ENCODE measurements around the gene C1orf116. TPM values are rescaled to one million over a fixed set of nuclear protein-coding genes. Genes with fewer than 3 reads are reported as not detected.

C1orf116 gene
- polyA plus RNA-seq, 1 donor from 2014 or later, result not detected

- H3K4me3 ChIP-seq (ENCODE audit: low read length), result peak overlapping the region; percentile 89
- H3K9me2 ChIP-seq (ENCODE audit: insufficient read depth, low read length), result no peaks in the 10 kb centered on the region
- H3K9ac ChIP-seq (ENCODE audit: low read length), result peak overlapping the region; percentile 87
- peaks cover 3% of the 10 kb centered on the region for H3F3A ChIP-seq (ENCODE audit: insufficient read depth, low read length, poor library complexity, severe bottlenecking)
- no peaks in the 10 kb centered on the region for H3K27me3 ChIP-seq (ENCODE audit: insufficient read depth, low read depth, low read length)
- H3K9me3 ChIP-seq (ENCODE audit: low read length), result no peaks in the 10 kb centered on the region
- peak overlapping the region; percentile 98 for H2AFZ ChIP-seq (ENCODE audit: low read depth, low read length)
- H3K36me3 ChIP-seq (ENCODE audit: insufficient read depth, low read length), result peaks cover 6% of the 10 kb centered on the region
- H3K4me2 ChIP-seq (ENCODE audit: low read length), result peak overlapping the region; percentile 84
- no peaks in the 10 kb centered on the region for H4K20me1 ChIP-seq (ENCODE audit: insufficient read depth)
- H3K27ac ChIP-seq (ENCODE audit: low read length), result peak overlapping the region; percentile 82
- no peak for TF ChIP-seq POLR2AphosphoS5 (IDR thresholded peaks at IDR 0.05)
- TF ChIP-seq, protein P1, sequence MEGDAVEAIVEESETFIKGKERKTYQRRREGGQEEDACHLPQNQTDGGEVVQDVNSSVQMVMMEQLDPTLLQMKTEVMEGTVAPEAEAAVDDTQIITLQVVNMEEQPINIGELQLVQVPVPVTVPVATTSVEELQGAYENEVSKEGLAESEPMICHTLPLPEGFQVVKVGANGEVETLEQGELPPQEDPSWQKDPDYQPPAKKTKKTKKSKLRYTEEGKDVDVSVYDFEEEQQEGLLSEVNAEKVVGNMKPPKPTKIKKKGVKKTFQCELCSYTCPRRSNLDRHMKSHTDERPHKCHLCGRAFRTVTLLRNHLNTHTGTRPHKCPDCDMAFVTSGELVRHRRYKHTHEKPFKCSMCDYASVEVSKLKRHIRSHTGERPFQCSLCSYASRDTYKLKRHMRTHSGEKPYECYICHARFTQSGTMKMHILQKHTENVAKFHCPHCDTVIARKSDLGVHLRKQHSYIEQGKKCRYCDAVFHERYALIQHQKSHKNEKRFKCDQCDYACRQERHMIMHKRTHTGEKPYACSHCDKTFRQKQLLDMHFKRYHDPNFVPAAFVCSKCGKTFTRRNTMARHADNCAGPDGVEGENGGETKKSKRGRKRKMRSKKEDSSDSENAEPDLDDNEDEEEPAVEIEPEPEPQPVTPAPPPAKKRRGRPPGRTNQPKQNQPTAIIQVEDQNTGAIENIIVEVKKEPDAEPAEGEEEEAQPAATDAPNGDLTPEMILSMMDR (IDR thresholded peaks at IDR 0.05; ENCODE audit: poor library complexity, severe bottlenecking), result peak; percentile 83
- peak; percentile 69 for TF ChIP-seq RAD21 (conservative IDR thresholded peaks at IDR 0.05)
- TF ChIP-seq SMC3 (conservative IDR thresholded peaks at IDR 0.05; ENCODE audit: poor library complexity), result peak; percentile 78
- H3K79me2 ChIP-seq (replicated peaks; ENCODE audit: insufficient read depth, low read length), result peaks cover 42% of the 10 kb centered on the region
Observed at GRCh38 chr1:207049974-207050391, 17.4 kb upstream of the C1orf116 start.

- Histone ChIP-seq H3K36me3 (ENCODE audit: insufficient read depth, low read length) (peaks cover 6% of the 10 kb centered on the region), H3K4me2 (ENCODE audit: low read length) (peak overlapping the region; percentile 84), H4K20me1 (ENCODE audit: insufficient read depth) (no peaks in the 10 kb centered on the region), H3K9me3 (ENCODE audit: low read length) (no peaks in the 10 kb centered on the region), H2AFZ (ENCODE audit: low read depth, low read length) (no peak overlapping the region), H3K9ac (ENCODE audit: low read length) (peak overlapping the region; percentile 4), H3K79me2 (replicated peaks; ENCODE audit: insufficient read depth, low read length) (peaks cover 44% of the 10 kb centered on the region), H3K27me3 (ENCODE audit: insufficient read depth, low read depth, low read length) (no peaks in the 10 kb centered on the region), H3K9me2 (ENCODE audit: insufficient read depth, low read length) (no peaks in the 10 kb centered on the region), H3K27ac (ENCODE audit: low read length) (no peak overlapping the region), H3F3A (ENCODE audit: insufficient read depth, low read length, poor library complexity, severe bottlenecking) (peaks cover 3% of the 10 kb centered on the region), H3K4me3 (ENCODE audit: low read length) (peak overlapping the region; percentile 89)
- no peak for TF ChIP-seq EZH2 (IDR thresholded peaks at IDR 0.05; ENCODE audit: borderline replicate concordance, insufficient read depth, low read length, poor library complexity, severe bottlenecking)
- no peak for TF ChIP-seq EP300 (conservative IDR thresholded peaks at IDR 0.05; ENCODE audit: poor library complexity, severe bottlenecking)
- TF ChIP-seq, protein P1 (IDR thresholded peaks at IDR 0.05; ENCODE audit: poor library complexity, severe bottlenecking), result no peak
- no peak for TF ChIP-seq TAF1 (IDR thresholded peaks at IDR 0.05; ENCODE audit: low read depth)
- TF ChIP-seq MXI1 (conservative IDR thresholded peaks at IDR 0.05; ENCODE audit: poor library complexity, severe bottlenecking), result no peak
- TF ChIP-seq RAD21 (conservative IDR thresholded peaks at IDR 0.05), result no peak
- no peak for TF ChIP-seq REST (IDR thresholded peaks at IDR 0.05; ENCODE audit: borderline replicate concordance)
- no peak for TF ChIP-seq POLR2AphosphoS5 (IDR thresholded peaks at IDR 0.05)
- no peak for TF ChIP-seq SMC3 (conservative IDR thresholded peaks at IDR 0.05; ENCODE audit: poor library complexity)
Observed at GRCh38 chr1:207049514-207049913, 17.0 kb upstream of the C1orf116 start.

Measured in neural cell (in vitro differentiated cells).